H9 (cell line): ENCODE results near the gene LCE5A. TPM values are rescaled to one million over a fixed set of nuclear protein-coding genes. Genes with fewer than 3 reads are reported as not detected.

Experiments used
- DNase-seq: peaks from one replicate; pipeline ENCODE4 v3.0.0-alpha.2; 2017
- H2AFZ ChIP-seq: one replicate; pipeline ENCODE4 v1.6.1; 2013; ENCODE audit warnings: mild to moderate bottlenecking, low read length, control low read depth, moderate library complexity
- H2AK5ac ChIP-seq: 2 replicates; pipeline ENCODE4 v1.6.1; 2013; ENCODE audit warnings: low read length, control low read depth, mixed read lengths; ENCODE audit not compliant: insufficient read length
- H2BK120ac ChIP-seq: one replicate; pipeline ENCODE4 v1.6.1; 2013; ENCODE audit warnings: low read depth, mild to moderate bottlenecking, low read length, control low read depth, inconsistent platforms; ENCODE audit not compliant: poor library complexity, severe bottlenecking
- H2BK12ac ChIP-seq: 2 replicates; pipeline ENCODE4 v1.6.1; 2013; ENCODE audit warnings: low read length, control low read depth, mixed read lengths, low read depth; ENCODE audit not compliant: insufficient read length
- H2BK15ac ChIP-seq: 2 replicates; pipeline ENCODE4 v1.6.1; 2013; ENCODE audit warnings: low read depth, low read length, control low read depth
- H2BK20ac ChIP-seq: one replicate; pipeline ENCODE4 v1.6.1; 2013; ENCODE audit warnings: low read depth, mild to moderate bottlenecking, low read length, control low read depth, inconsistent platforms; ENCODE audit not compliant: poor library complexity, severe bottlenecking
- H2BK5ac ChIP-seq: 2 replicates; pipeline ENCODE4 v1.6.1; 2013; ENCODE audit warnings: low read length, control low read depth, mixed read lengths; ENCODE audit not compliant: insufficient read length
- H3K14ac ChIP-seq: 2 replicates; pipeline ENCODE4 v1.6.1; 2013; ENCODE audit warnings: low read length, control low read depth; ENCODE audit not compliant: insufficient read depth
- H3K18ac ChIP-seq: 2 replicates; pipeline ENCODE4 v1.6.1; 2013; ENCODE audit warnings: low read depth, mild to moderate bottlenecking, mixed read lengths, low read length, control low read depth; ENCODE audit not compliant: insufficient read length
- H3K23ac ChIP-seq: 2 replicates; pipeline ENCODE4 v1.6.1; 2013; ENCODE audit warnings: low read length, control low read depth, mixed read lengths, low read depth; ENCODE audit not compliant: insufficient read length
- H3K23me2 ChIP-seq: 2 replicates; pipeline ENCODE4 v1.6.1; 2013; ENCODE audit warnings: low read depth, mild to moderate bottlenecking, mixed read lengths, low read length, control low read depth; ENCODE audit not compliant: insufficient read length, poor library complexity, severe bottlenecking
- H3K27ac ChIP-seq: 2 replicates; pipeline ENCODE4 v1.5.1; 2013; ENCODE audit warnings: low read length, control low read depth, mixed read lengths, low read depth; ENCODE audit not compliant: insufficient read length
- H3K27me3 ChIP-seq: 2 replicates; pipeline ENCODE4 v1.6.1; 2013; ENCODE audit warnings: low read length, control low read depth, inconsistent platforms; ENCODE audit not compliant: insufficient read depth
- H3K4ac ChIP-seq: 2 replicates; pipeline ENCODE4 v1.6.1; 2013; ENCODE audit warnings: low read depth, mild to moderate bottlenecking, control low read depth, inconsistent platforms, low read length, moderate library complexity
- H3K4me1 ChIP-seq: 2 replicates; pipeline ENCODE4 v1.6.1; 2013; ENCODE audit warnings: low read length, control low read depth, inconsistent platforms; ENCODE audit not compliant: insufficient read depth
- H3K4me2 ChIP-seq: 2 replicates; pipeline ENCODE4 v1.6.1; 2013; ENCODE audit warnings: low read length, control low read depth, mixed read lengths; ENCODE audit not compliant: insufficient read length, insufficient read depth
- H3K56ac ChIP-seq: 2 replicates; pipeline ENCODE4 v1.6.1; 2013; ENCODE audit warnings: low read depth, mild to moderate bottlenecking, mixed read lengths, low read length, control low read depth; ENCODE audit not compliant: insufficient read length
- H3K79me1 ChIP-seq: 2 replicates; pipeline ENCODE4 v1.6.1; 2013; ENCODE audit warnings: low read depth, mild to moderate bottlenecking, moderate library complexity, low read length, control low read depth, inconsistent platforms; ENCODE audit not compliant: insufficient read depth, poor library complexity, severe bottlenecking
- H3K79me2 ChIP-seq: 2 replicates; pipeline ENCODE4 v1.6.1; 2013; ENCODE audit warnings: low read length, control low read depth, inconsistent platforms; ENCODE audit not compliant: insufficient read depth
- H3K9ac ChIP-seq: 2 replicates; pipeline ENCODE4 v1.6.1; 2013; ENCODE audit warnings: low read length, control low read depth, mixed read lengths; ENCODE audit not compliant: insufficient read length; ENCODE audit errors: extremely low read depth
- H3K9me3 ChIP-seq: one replicate; pipeline ENCODE4 v1.6.1; 2013; ENCODE audit warnings: low read depth, low read length, inconsistent platforms; ENCODE audit not compliant: control insufficient read depth
- H3T11ph ChIP-seq: one replicate; pipeline ENCODE4 v1.6.1; 2013; ENCODE audit warnings: mild to moderate bottlenecking, low read length, control low read depth, inconsistent platforms
- H4K20me1 ChIP-seq: one replicate; pipeline ENCODE4 v1.6.1; 2013; ENCODE audit not compliant: control insufficient read depth, insufficient read length, insufficient read depth
- H4K5ac ChIP-seq: 2 replicates; pipeline ENCODE4 v1.6.1; 2013; ENCODE audit warnings: low read depth, mild to moderate bottlenecking, mixed read lengths, low read length, control low read depth; ENCODE audit not compliant: insufficient read length
- H4K8ac ChIP-seq: replicated peaks from 2 replicates; pipeline ENCODE4 v1.6.1; 2013; ENCODE audit warnings: low read length, control low read depth, mixed read lengths, low read depth; ENCODE audit not compliant: insufficient read length
- H4K91ac ChIP-seq: 2 replicates; pipeline ENCODE4 v1.6.1; 2013; ENCODE audit warnings: low read depth, mild to moderate bottlenecking, moderate library complexity, mixed read lengths, low read length, control low read depth; ENCODE audit not compliant: insufficient read length
- H3K27ac Mint-ChIP-seq, 3 experiments: 2 replicates in 2 of 3; 3 replicates in 1 of 3; pipeline ENCODE4 v1.8.0; 2020 to 2021; ENCODE audit warnings: mixed read lengths in 3 of 3, mild to moderate bottlenecking in 1 of 3, moderate library complexity in 1 of 3
- H3K27me3 Mint-ChIP-seq: 2 replicates; pipeline ENCODE4 v1.8.0; 2021; ENCODE audit warnings: low read depth, mild to moderate bottlenecking, moderate library complexity, mixed read lengths
- H3K36me3 Mint-ChIP-seq, 3 experiments: 2 replicates in 2 of 3; 3 replicates in 1 of 3; pipeline ENCODE4 v1.8.0; 2020 to 2021; ENCODE audit warnings: low read depth in 3 of 3, mixed read lengths in 3 of 3; ENCODE audit not compliant: insufficient read depth in 1 of 3
- H3K4me1 Mint-ChIP-seq, 2 experiments: 2 replicates each; pipeline ENCODE4 v1.8.0; 2020; ENCODE audit warnings: mixed read lengths in 2 of 2
- H3K4me3 Mint-ChIP-seq, 2 experiments: 2 replicates in 1 of 2; 3 replicates in 1 of 2; pipeline ENCODE4 v1.8.0; 2020 to 2021; ENCODE audit warnings: mild to moderate bottlenecking in 2 of 2, mixed read lengths in 2 of 2, moderate library complexity in 1 of 2
- H3K9me3 Mint-ChIP-seq, 2 experiments: 2 replicates in 1 of 2; 3 replicates in 1 of 2; pipeline ENCODE4 v1.8.0; 2020; ENCODE audit warnings: mild to moderate bottlenecking in 2 of 2, mixed read lengths in 2 of 2, moderate library complexity in 1 of 2
- CTCF ChIP-seq: fragments of 200-600 bp; sonication (generic); conservative IDR thresholded peaks from 3 replicates; pipeline ENCODE4 v1.8.0; 2021; ENCODE audit warnings: antibody characterized with exemption, mild to moderate bottlenecking
- WGBS: extraction: QIAGEN DNeasy Blood & Tissue Kit; methylation state at CpG from one replicate; pipeline ENCODE4 v1.1.7; 2013; ENCODE audit warnings: missing lambda C conversion rate, low lambda C conversion rate, mixed read lengths; ENCODE audit not compliant: insufficient read length; ENCODE audit errors: extremely low coverage; 5-methylcytosine and 5-hydroxymethylcytosine counted together
- total RNA-seq: library from RNA; stranded (reverse); gene quantifications from 2 replicates; pipeline ENCODE4 v1.2.1, GENCODE V29; 2021

Gene LCE5A
- total RNA-seq, 1 experiment from 2014 or later, result not detected

- Mint-ChIP-seq H3K9me3 (peaks cover 63 to 71% of the 10 kb centered on the region in 2 experiments), H3K36me3 (peaks cover 0 to 31% (median 9%) of the 10 kb centered on the region in 3 experiments; a peak in 6 of 7 replicates), H3K27me3 (no peaks in the 10 kb centered on the region; the same call in 1 of the 2 replicates), H3K4me3 (no peak overlapping the region), H3K4me1 (no peaks in the 10 kb centered on the region), H3K27ac (no peak overlapping the region)
- H2BK12ac ChIP-seq, result no peak overlapping the region
- H2AK5ac ChIP-seq, result no peak overlapping the region
- H2BK120ac ChIP-seq, result no peak overlapping the region
- no peak overlapping the region for H2BK15ac ChIP-seq
- H3K14ac ChIP-seq, result no peak overlapping the region
- H2AFZ ChIP-seq, result no peak overlapping the region
- H3K4me1 ChIP-seq, result no peaks in the 10 kb centered on the region
- H3K79me2 ChIP-seq, result no peaks in the 10 kb centered on the region
- no peak overlapping the region for H4K91ac ChIP-seq
- H4K8ac ChIP-seq, result no peak overlapping the region
- H2BK20ac ChIP-seq, result no peak overlapping the region
- peaks cover 96% of the 10 kb centered on the region for H3K9me3 ChIP-seq
- no peaks in the 10 kb centered on the region for H3K27me3 ChIP-seq
- H3K23ac ChIP-seq, result no peak overlapping the region
- no peak overlapping the region for H3K9ac ChIP-seq
- H3K56ac ChIP-seq, result no peak overlapping the region
- no peaks in the 10 kb centered on the region for H4K20me1 ChIP-seq
- H3T11ph ChIP-seq, result no peak overlapping the region
- DNase-seq, result no peak
- no peaks in the 10 kb centered on the region for H3K79me1 ChIP-seq
- no peak for TF ChIP-seq CTCF
- no peak overlapping the region for H2BK5ac ChIP-seq
- H3K27ac ChIP-seq, result no peak overlapping the region
- no peak overlapping the region for H4K5ac ChIP-seq
- no peak overlapping the region for H3K18ac ChIP-seq
- H3K4me2 ChIP-seq, result no peak overlapping the region
- no peak overlapping the region for H3K4ac ChIP-seq
- H3K23me2 ChIP-seq, result no peaks in the 10 kb centered on the region
- no CpG with 5 or more reads among the region's 7 CpGs for WGBS
Observed at GRCh38 chr1:152516082-152516481, 5.5 kb downstream of the LCE5A start.
